ENCODE measurements around the gene MAP2K6.

MAP2K6 gene

DNA sequence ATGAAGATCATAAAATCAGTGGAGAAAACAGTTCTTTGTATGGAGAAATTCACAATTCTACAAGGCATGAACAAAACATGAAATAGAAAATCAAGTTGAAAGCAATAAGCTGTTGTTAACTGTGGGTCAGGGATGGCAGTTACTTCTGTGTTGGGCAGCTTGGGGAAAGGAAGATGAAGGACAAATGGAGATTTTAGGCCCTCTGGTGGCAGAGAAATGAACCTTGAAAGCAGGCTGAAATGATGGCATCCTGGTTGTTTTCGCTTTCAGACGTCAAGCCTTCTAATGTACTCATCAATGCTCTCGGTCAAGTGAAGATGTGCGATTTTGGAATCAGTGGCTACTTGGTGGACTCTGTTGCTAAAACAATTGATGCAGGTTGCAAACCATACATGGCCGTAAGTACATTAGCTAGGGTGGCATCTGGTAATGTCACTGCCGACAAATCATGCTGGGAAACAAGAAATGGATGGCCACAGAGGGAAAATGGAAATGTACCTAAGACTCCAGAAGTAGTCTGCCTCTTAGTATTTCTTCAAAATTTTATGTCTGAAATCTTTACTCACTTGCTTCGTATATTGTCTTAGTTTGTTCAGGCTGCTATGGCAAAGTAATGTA lies 108.9 kb downstream of the MAP2K6 start:
- H3K27ac Mint-ChIP-seq: no peak overlapping the region
- DNase-seq: no peak

GRCh38 chr17:69524854-69525253 lies 110.4 kb downstream of the MAP2K6 start:
- Mint-ChIP-seq H3K27ac (no peak overlapping the region), H3K36me3 (ENCODE audit: insufficient read depth) (peaks cover 38% of the 10 kb centered on the region)

More for the DNA sequence above, 108.9 kb downstream of the MAP2K6 start:
- no peaks in the 10 kb centered on the region for H3K27me3 Mint-ChIP-seq
- ATAC-seq (replicated peaks): no peak
- H3K4me1 Mint-ChIP-seq (ENCODE audit: low read depth in 2 of 2): peaks cover 0 to 4% of the 10 kb centered on the region in 2 donors
- H3K4me3 Mint-ChIP-seq: no peak overlapping the region
- no peaks in the 10 kb centered on the region for H3K9me3 Mint-ChIP-seq
- H3K36me3 Mint-ChIP-seq (ENCODE audit: insufficient read depth): peaks cover 39% of the 10 kb centered on the region

DNA sequence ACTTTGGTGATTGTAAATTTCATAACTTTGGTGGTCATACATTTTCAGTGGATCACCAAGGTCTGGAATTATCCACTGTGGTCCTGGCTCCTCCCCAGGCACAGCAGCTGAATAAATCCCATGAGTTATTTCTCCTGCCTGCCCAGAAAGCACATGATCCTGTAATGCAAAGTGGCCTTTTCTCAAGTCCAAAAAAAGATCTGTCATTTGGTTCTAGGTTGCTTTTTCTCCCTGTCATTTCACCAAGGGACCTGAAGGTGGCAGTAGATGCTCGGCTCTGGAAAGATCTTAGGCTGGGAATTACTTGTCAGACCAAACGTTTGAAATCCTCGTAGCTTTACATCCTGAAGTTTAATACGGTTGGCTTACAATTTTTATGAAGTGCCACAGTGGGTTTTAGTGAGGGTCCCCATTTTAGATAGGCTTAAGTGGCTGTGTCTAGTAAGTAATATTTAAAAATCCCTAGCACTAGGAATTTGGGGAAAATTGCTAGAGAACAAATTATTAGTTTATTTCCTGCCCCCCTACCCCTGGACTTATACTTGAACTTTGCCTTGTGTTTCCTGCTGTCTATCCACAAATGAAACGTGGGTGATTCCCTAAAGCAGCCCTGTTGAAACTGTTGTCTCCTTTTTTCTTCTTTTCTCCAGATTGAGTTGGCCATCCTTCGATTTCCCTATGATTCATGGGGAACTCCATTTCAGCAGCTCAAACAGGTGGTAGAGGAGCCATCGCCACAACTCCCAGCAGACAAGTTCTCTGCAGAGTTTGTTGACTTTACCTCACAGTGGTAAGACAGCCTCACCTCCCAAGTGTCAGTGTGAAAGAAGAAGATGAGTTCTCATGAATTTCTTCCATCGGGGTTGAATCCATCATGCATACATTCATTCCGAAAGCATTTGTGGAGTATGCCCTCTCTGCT lies 111.7 kb downstream of the MAP2K6 start:
- Mint-ChIP-seq H3K4me3 (no peak overlapping the region), H3K9me3 (no peaks in the 10 kb centered on the region), H3K4me1 (ENCODE audit: low read depth in 2 of 2) (peaks cover 0 to 4% of the 10 kb centered on the region in 2 donors), H3K36me3 (ENCODE audit: insufficient read depth) (peaks cover 27% of the 10 kb centered on the region), H3K27me3 (no peaks in the 10 kb centered on the region), H3K27ac (no peak overlapping the region)
- DNase-seq: no peak
- no peak for ATAC-seq (replicated peaks)

More at GRCh38 chr17:69524854-69525253, 110.4 kb downstream of the MAP2K6 start:
- DNase-seq (no peak), ATAC-seq (replicated peaks) (no peak)
- no peaks in the 10 kb centered on the region for H3K27me3 Mint-ChIP-seq
- no peaks in the 10 kb centered on the region for H3K9me3 Mint-ChIP-seq
- peaks cover 0 to 4% of the 10 kb centered on the region in 2 donors for H3K4me1 Mint-ChIP-seq (ENCODE audit: low read depth in 2 of 2)
- H3K4me3 Mint-ChIP-seq: no peak overlapping the region

- H3K27ac Mint-ChIP-seq: no peak overlapping the region
- no peak overlapping the region for H3K4me3 Mint-ChIP-seq
- no peak for DNase-seq
- no peak for ATAC-seq (replicated peaks)
- peaks cover 0 to 5% of the 10 kb centered on the region in 2 donors for H3K4me1 Mint-ChIP-seq (ENCODE audit: low read depth in 2 of 2)
- H3K9me3 Mint-ChIP-seq: no peaks in the 10 kb centered on the region
- peaks cover 28% of the 10 kb centered on the region for H3K36me3 Mint-ChIP-seq (ENCODE audit: insufficient read depth)
- H3K27me3 Mint-ChIP-seq: no peaks in the 10 kb centered on the region
These were observed 113.5 kb downstream of the MAP2K6 start for GRCh38 chr17:69528035-69528434.

GRCh38 chr17:69533481-69534234 lies 119.2 kb downstream of the MAP2K6 start:
- Mint-ChIP-seq H3K27me3 (no peaks in the 10 kb centered on the region), H3K4me1 (ENCODE audit: low read depth in 2 of 2) (peaks cover 0 to 2% of the 10 kb centered on the region in 2 donors), H3K4me3 (no peak overlapping the region), H3K9me3 (no peaks in the 10 kb centered on the region), H3K27ac (no peak overlapping the region), H3K36me3 (ENCODE audit: insufficient read depth) (peaks cover 50% of the 10 kb centered on the region)
- ATAC-seq (replicated peaks): no peak
- no peak for DNase-seq

DNA sequence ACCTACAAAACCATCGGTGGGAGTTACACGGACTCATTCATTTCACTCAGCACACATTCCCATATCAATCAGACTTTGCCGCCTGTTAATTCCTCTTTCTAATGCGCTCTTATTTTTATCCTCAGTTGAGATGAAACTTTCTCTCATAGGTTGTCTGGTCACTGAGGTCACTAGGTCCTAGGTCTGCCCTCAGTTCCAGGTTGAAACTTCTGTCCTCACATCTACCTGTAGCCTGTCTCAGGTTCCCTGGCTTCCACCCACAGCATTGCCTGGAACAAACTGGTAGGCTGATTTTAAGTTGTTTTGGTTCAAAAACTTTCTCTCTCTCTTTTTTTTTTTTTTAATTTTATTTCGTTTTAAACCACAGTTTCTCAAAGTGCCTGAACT lies 119.7 kb downstream of the MAP2K6 start:
- no peak for DNase-seq
- peaks cover 47% of the 10 kb centered on the region for H3K36me3 Mint-ChIP-seq (ENCODE audit: insufficient read depth)
- no peak overlapping the region for H3K4me3 Mint-ChIP-seq
- H3K27ac Mint-ChIP-seq: no peak overlapping the region
- ATAC-seq (replicated peaks): no peak
- H3K9me3 Mint-ChIP-seq: no peaks in the 10 kb centered on the region
- H3K4me1 Mint-ChIP-seq (ENCODE audit: low read depth in 2 of 2): peaks cover 0 to 2% of the 10 kb centered on the region in 2 donors
- H3K27me3 Mint-ChIP-seq: no peaks in the 10 kb centered on the region

DNA sequence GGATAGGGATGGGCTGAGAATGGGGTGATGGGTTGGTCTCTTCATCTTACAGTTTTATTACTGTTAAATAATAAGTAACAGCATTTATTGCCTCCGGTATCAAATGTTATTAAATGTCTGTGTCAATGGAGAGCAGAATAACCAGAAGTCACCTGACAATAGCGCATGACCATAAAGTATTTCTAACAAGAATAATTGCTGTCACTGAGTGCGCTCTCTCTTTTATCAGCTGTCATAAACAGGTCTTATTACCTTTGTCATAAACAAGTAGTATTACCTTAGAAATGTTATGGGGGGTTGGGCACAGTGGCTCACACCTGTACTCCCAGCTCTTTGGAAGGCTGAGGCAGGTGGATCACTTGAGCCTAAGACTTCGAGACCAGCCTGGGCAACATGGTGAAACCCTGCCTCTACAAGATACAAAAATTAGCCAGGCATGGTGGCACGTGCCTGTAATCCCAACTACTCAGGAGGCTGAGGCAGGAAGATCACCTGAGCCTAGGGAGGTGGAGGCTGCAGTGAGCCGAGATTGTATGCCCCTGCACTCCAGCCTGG lies 120.6 kb downstream of the MAP2K6 start:
- Mint-ChIP-seq H3K4me3 (no peak overlapping the region), H3K9me3 (no peaks in the 10 kb centered on the region), H3K4me1 (ENCODE audit: low read depth in 2 of 2) (peaks cover 0 to 2% of the 10 kb centered on the region in 2 donors), H3K36me3 (ENCODE audit: insufficient read depth) (peaks cover 43% of the 10 kb centered on the region), H3K27ac (no peak overlapping the region), H3K27me3 (no peaks in the 10 kb centered on the region)
- DNase-seq (no peak), ATAC-seq (replicated peaks) (no peak)

- Mint-ChIP-seq H3K36me3 (ENCODE audit: insufficient read depth) (peaks cover 47% of the 10 kb centered on the region), H3K9me3 (no peaks in the 10 kb centered on the region), H3K27ac (no peak overlapping the region), H3K4me3 (no peak overlapping the region), H3K4me1 (ENCODE audit: low read depth in 2 of 2) (no peaks in the 10 kb centered on the region), H3K27me3 (no peaks in the 10 kb centered on the region)
- no peak for DNase-seq
- ATAC-seq (replicated peaks): no peak
These were observed 124.3 kb downstream of the MAP2K6 start for GRCh38 chr17:69538795-69539194.

- H3K9me3 Mint-ChIP-seq: no peaks in the 10 kb centered on the region
- no peak overlapping the region for H3K4me3 Mint-ChIP-seq
- no peak overlapping the region for H3K27ac Mint-ChIP-seq
- DNase-seq (no peak), ATAC-seq (replicated peaks) (no peak)
- no peaks in the 10 kb centered on the region for H3K4me1 Mint-ChIP-seq (ENCODE audit: low read depth in 2 of 2)
- H3K27me3 Mint-ChIP-seq: no peaks in the 10 kb centered on the region
- peaks cover 47% of the 10 kb centered on the region for H3K36me3 Mint-ChIP-seq (ENCODE audit: insufficient read depth)
These were observed 124.8 kb downstream of the MAP2K6 start for GRCh38 chr17:69539274-69539673.

GRCh38 chr17:69539781-69540319 lies 125.4 kb downstream of the MAP2K6 start:
- H3K27me3 Mint-ChIP-seq: no peaks in the 10 kb centered on the region
- peaks cover 41% of the 10 kb centered on the region for H3K36me3 Mint-ChIP-seq (ENCODE audit: insufficient read depth)
- DNase-seq (no peak), ATAC-seq (replicated peaks) (no peak)
- H3K4me1 Mint-ChIP-seq (ENCODE audit: low read depth in 2 of 2): no peaks in the 10 kb centered on the region
- no peaks in the 10 kb centered on the region for H3K9me3 Mint-ChIP-seq
- H3K27ac Mint-ChIP-seq: no peak overlapping the region
- H3K4me3 Mint-ChIP-seq: no peak overlapping the region

DNA sequence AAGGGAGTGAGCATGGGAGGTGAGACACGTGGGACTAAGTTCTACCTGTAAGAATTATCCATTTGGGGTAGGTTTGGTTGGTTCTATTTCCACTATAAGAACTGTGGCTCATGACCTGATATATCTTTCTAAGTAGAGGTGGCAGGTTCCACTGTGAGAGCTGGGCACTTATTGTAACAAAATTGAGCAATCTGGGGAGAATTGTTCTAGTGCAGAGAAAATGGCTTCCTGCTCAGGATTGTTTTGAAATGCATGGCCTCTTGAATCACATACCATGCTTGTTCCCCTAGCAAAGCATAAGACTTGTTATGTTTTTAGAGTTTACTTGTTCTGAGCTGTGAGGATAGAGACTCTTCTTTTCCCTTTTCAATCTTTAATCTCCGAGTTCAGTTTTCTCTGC lies 125.9 kb downstream of the MAP2K6 start:
- Mint-ChIP-seq H3K36me3 (ENCODE audit: insufficient read depth) (peaks cover 38% of the 10 kb centered on the region), H3K27me3 (no peaks in the 10 kb centered on the region), H3K9me3 (no peaks in the 10 kb centered on the region), H3K4me3 (no peak overlapping the region), H3K4me1 (ENCODE audit: low read depth in 2 of 2) (no peaks in the 10 kb centered on the region), H3K27ac (no peak overlapping the region)
- DNase-seq: no peak
- ATAC-seq (replicated peaks): no peak

DNA sequence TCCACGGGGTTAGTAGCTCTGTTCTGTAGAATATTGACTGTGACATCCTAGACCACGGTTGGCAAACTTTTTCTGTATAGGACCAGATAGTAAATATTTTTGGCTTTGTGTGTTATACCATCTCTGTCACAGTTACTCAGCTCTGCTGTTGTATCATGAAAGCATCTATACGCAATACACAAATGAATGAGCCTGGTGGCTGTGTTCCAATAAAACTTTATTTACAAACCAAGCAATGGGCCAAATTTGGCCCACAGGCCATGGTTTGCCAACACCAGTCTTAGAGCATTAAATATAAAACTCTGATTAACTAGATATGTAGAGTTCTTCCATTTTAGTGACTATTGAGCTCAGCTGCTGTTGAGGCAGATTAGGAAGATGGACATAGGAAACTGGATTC lies 132.7 kb downstream of the MAP2K6 start:
- Mint-ChIP-seq H3K36me3 (ENCODE audit: insufficient read depth) (peaks cover 16% of the 10 kb centered on the region), H3K4me1 (ENCODE audit: low read depth in 2 of 2) (no peaks in the 10 kb centered on the region), H3K27me3 (no peaks in the 10 kb centered on the region), H3K27ac (no peak overlapping the region), H3K9me3 (no peaks in the 10 kb centered on the region), H3K4me3 (no peak overlapping the region)
- ATAC-seq (replicated peaks): no peak
- no peak for DNase-seq

DNA sequence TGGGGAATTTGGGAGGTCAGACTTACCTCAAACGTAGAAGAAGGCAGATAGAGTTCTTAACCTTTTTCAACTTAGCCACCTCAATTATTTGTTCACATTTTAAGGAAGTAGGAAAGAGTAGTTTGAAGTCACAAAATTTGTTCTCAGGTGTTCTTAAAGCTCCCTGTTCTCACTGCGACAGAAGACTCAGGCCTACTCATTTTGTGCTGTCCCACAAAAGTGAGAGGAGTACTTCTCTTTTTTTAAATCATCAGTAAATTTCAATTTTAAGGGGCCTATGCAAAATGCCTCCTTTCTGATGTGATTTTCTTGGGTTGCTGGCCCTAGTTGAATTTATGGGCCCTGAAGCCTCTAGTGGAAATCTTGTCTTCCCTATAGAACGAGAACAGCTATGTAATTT lies 133.4 kb downstream of the MAP2K6 start:
- Mint-ChIP-seq H3K36me3 (ENCODE audit: insufficient read depth) (peaks cover 16% of the 10 kb centered on the region), H3K27ac (no peak overlapping the region), H3K4me3 (no peak overlapping the region), H3K4me1 (ENCODE audit: low read depth in 2 of 2) (no peaks in the 10 kb centered on the region), H3K27me3 (no peaks in the 10 kb centered on the region), H3K9me3 (no peaks in the 10 kb centered on the region)
- ATAC-seq (replicated peaks): no peak
- DNase-seq: no peak
